Activated CD8-positive, alpha-beta T cell treated with anti-CD3 and anti-CD28 coated beads for 36 hours (primary cell): ENCODE measurements around the gene KCTD7. TPM values are rescaled to one million over a fixed set of nuclear protein-coding genes. Genes with fewer than 3 reads are reported as not detected.
"Not testable (repeated sequence)": the region's sequence is repeated elsewhere in the genome, so short reads cannot be mapped to it uniquely, and the experiment has no call there.

Source experiments
- ATAC-seq: fragments of 200-7000 bp; cut with Tn5 transposase; one replicate; pipeline ENCODE4 v1.10.0; 2021; ENCODE audit warnings: mild to moderate bottlenecking, moderate library complexity
- CTCF ChIA-PET: fragments of 350-600 bp; sonication (Branson Sonifier 250); formaldehyde crosslinking; loops from one replicate; lab custom pipeline; 2021; ENCODE audit warnings: antibody characterized with exemption; lab: Charles Lee
- POLR2A ChIA-PET: fragments of 350-600 bp; sonication (Branson Sonifier 250); formaldehyde crosslinking; loops from one replicate; lab custom pipeline; 2021; ENCODE audit warnings: antibody characterized with exemption; lab: Charles Lee
- DNase-seq: peaks from one replicate; pipeline ENCODE4 v3.0.0-alpha.2; 2020
- H3K27ac Mint-ChIP-seq: one replicate; pipeline ENCODE4 v1.8.0; 2021; ENCODE audit warnings: mild to moderate bottlenecking, mixed read lengths
- H3K27me3 Mint-ChIP-seq: one replicate; pipeline ENCODE4 v1.8.0; 2021; ENCODE audit warnings: mixed read lengths
- H3K36me3 Mint-ChIP-seq: one replicate; pipeline ENCODE4 v1.8.0; 2021; ENCODE audit warnings: low read depth, mixed read lengths
- H3K4me1 Mint-ChIP-seq: one replicate; pipeline ENCODE4 v1.8.0; 2021; ENCODE audit warnings: low read depth, mixed read lengths
- H3K4me3 Mint-ChIP-seq: one replicate; pipeline ENCODE4 v1.8.0; 2021; ENCODE audit warnings: mild to moderate bottlenecking, moderate library complexity, mixed read lengths
- H3K9me3 Mint-ChIP-seq: one replicate; pipeline ENCODE4 v1.8.0; 2021; ENCODE audit warnings: mixed read lengths
- CTCF ChIP-seq: fragments of 200-600 bp; IDR thresholded peaks from one replicate; pipeline ENCODE4 v1.8.0; 2022; ENCODE audit warnings: antibody characterized with exemption, mild to moderate bottlenecking
- intact Hi-C: fragments of 100-400 bp; cut with micrococcal nuclease; formaldehyde crosslinking; loops from one replicate; pipeline ENCODE4 v1.10.0; 2022
- total RNA-seq, 2 experiments: library from RNA; stranded (reverse); gene quantifications; one replicate each; pipeline ENCODE4 v1.2.3, GENCODE V29; 2021

The KCTD7 gene
- total RNA-seq, 2 experiments from 2014 or later, result 4.8 to 5.4 TPM

- Mint-ChIP-seq H3K27ac (peak overlapping the region; percentile 70), H3K36me3 (peaks cover 12% of the 10 kb centered on the region), H3K4me3 (peak overlapping the region; percentile 85), H3K4me1 (peaks cover 52% of the 10 kb centered on the region)
- DNase-seq, H3K27me3 Mint-ChIP-seq, H3K9me3 Mint-ChIP-seq, ATAC-seq: not testable (repeated sequence)
- POLR2A ChIA-PET, result interaction anchor here (0.8 to 1.4 kb wide), 3 partner anchors 18 to 63 kb away, joined by 3 to 5 read pairs (median 3); no protein-coding TSS in a partner anchor
- CTCF ChIA-PET, result interaction anchor here (0.8 kb wide), 1 partner anchor 33 kb away, joined by 3 read pairs; no protein-coding TSS in a partner anchor
- intact Hi-C loops, result loop anchor here (5.0 kb wide), 1 partner anchor 37 kb away; the partner anchor contains the start of gene KCTD7
These were observed 38.2 kb upstream of the KCTD7 start for GRCh38 chr7:66590302-66591057.

- peak; percentile 29 for DNase-seq
- not testable (repeated sequence) for ATAC-seq, H3K27me3 Mint-ChIP-seq, H3K9me3 Mint-ChIP-seq
- peak overlapping the region; percentile 92 for H3K27ac Mint-ChIP-seq
- peak overlapping the region; percentile 85 for H3K4me3 Mint-ChIP-seq
- ChIA-PET POLR2A (interaction anchor here (0.8 to 1.4 kb wide), 2 partner anchors 34 to 62 kb away, joined by 3 to 5 read pairs; no protein-coding TSS in a partner anchor), CTCF (interaction anchor here (0.8 kb wide), 1 partner anchor 33 kb away, joined by 3 read pairs; no protein-coding TSS in a partner anchor)
- H3K36me3 Mint-ChIP-seq, result peaks cover 12% of the 10 kb centered on the region
- peaks cover 51% of the 10 kb centered on the region for H3K4me1 Mint-ChIP-seq
- intact Hi-C loops, result loop anchor here (5.0 kb wide), 1 partner anchor 36 kb away; the partner anchor contains the start of gene KCTD7
These were observed 37.5 kb upstream of the KCTD7 start for GRCh38 chr7:66591058-66591798.

- no peaks in the 10 kb centered on the region for H3K27me3 Mint-ChIP-seq
- H3K4me1 Mint-ChIP-seq, result peaks cover 44% of the 10 kb centered on the region
- ATAC-seq (peak; percentile 99), DNase-seq (peak; percentile 95)
- TF ChIP-seq CTCF, result no peak
- peaks cover 11% of the 10 kb centered on the region for H3K36me3 Mint-ChIP-seq
- H3K27ac Mint-ChIP-seq, result peak overlapping the region; percentile 92
- peak overlapping the region; percentile 85 for H3K4me3 Mint-ChIP-seq
- POLR2A ChIA-PET, result interaction anchor here (0.8 kb wide), 1 partner anchor 35 kb away, joined by 3 read pairs; no protein-coding TSS in a partner anchor
- intact Hi-C loops, result loop anchor here (5.0 kb wide), 1 partner anchor 35 kb away; the partner anchor contains the start of gene KCTD7
- H3K9me3 Mint-ChIP-seq, result peaks cover 2% of the 10 kb centered on the region
- CTCF ChIA-PET, result interaction anchor here (0.8 kb wide), 1 partner anchor 34 kb away, joined by 3 read pairs; no protein-coding TSS in a partner anchor
These were observed 36.7 kb upstream of the KCTD7 start for GRCh38 chr7:66591799-66592596.

GRCh38 chr7:66592597-66593146, 36.0 kb upstream of the KCTD7 start:
- H3K9me3 Mint-ChIP-seq, POLR2A ChIA-PET, CTCF ChIA-PET, H3K27me3 Mint-ChIP-seq: not testable (repeated sequence)
- peaks cover 10% of the 10 kb centered on the region for H3K36me3 Mint-ChIP-seq
- H3K4me3 Mint-ChIP-seq, result peak overlapping the region; percentile 85
- ATAC-seq, result peak; percentile 34
- H3K4me1 Mint-ChIP-seq, result peaks cover 38% of the 10 kb centered on the region
- intact Hi-C loops, result loop anchor here (5.0 kb wide), 1 partner anchor 35 kb away; the partner anchor contains the start of gene KCTD7
- H3K27ac Mint-ChIP-seq, result peak overlapping the region; percentile 92
- DNase-seq, result peak; percentile 9

- ATAC-seq, H3K36me3 Mint-ChIP-seq, H3K4me3 Mint-ChIP-seq, DNase-seq, POLR2A ChIA-PET, H3K27me3 Mint-ChIP-seq, H3K9me3 Mint-ChIP-seq: not testable (repeated sequence)
- peak overlapping the region; percentile 53 for H3K27ac Mint-ChIP-seq
- intact Hi-C loops, result loop anchor here (5.0 kb wide), 1 partner anchor 33 kb away; the partner anchor contains the start of gene KCTD7
- CTCF ChIA-PET, result interaction anchor here (1.2 kb wide), 1 partner anchor 34 kb away, joined by 3 read pairs; the partner anchor contains the start of gene KCTD7
- H3K4me1 Mint-ChIP-seq, result peaks cover 28% of the 10 kb centered on the region
These were observed 34.6 kb upstream of the KCTD7 start for GRCh38 chr7:66594082-66594481.

- H3K4me3 Mint-ChIP-seq, result no peak overlapping the region
- no peak overlapping the region for H3K27ac Mint-ChIP-seq
- TF ChIP-seq CTCF, result no peak
- peaks cover 2% of the 10 kb centered on the region for H3K9me3 Mint-ChIP-seq
- CTCF ChIA-PET, result no interaction called here
- POLR2A ChIA-PET, result no interaction called here
- intact Hi-C loops, result no loop called here
- ATAC-seq (no peak), DNase-seq (no peak)
- H3K27me3 Mint-ChIP-seq, result no peaks in the 10 kb centered on the region
- no peaks in the 10 kb centered on the region for H3K36me3 Mint-ChIP-seq
- H3K4me1 Mint-ChIP-seq, result peaks cover 7% of the 10 kb centered on the region
These were observed 31.2 kb upstream of the KCTD7 start for GRCh38 chr7:66597461-66597860.
